Omental fat pad (tissue), 4 donors: ENCODE data around the gene PIEZO1. TPM values are rescaled to one million over a fixed set of nuclear protein-coding genes. Genes with fewer than 3 reads are reported as not detected.

Source experiments
- ATAC-seq: fragments of 150-250 bp; one replicate; pipeline ENCODE4 v1.9.1; 2016; ENCODE audit warnings: mild to moderate bottlenecking, moderate library complexity; ENCODE audit not compliant: low FRiP score
- DNase-seq: peaks from one replicate; pipeline ENCODE4 v3.0.0-alpha.2; 2019; ENCODE audit warnings: low spot score
- total RNA-seq, 4 donors: library from RNA; depleted of rRNA; stranded (reverse); fragments of >200 nt; gene quantifications; one replicate each; pipeline ENCODE4 v1.1.0, GENCODE V29; 2016
- TF ChIP-seq, protein P1 (sequence below), 3 donors: fragments of 450-650 bp; IDR thresholded peaks; one replicate each; pipeline ENCODE4 v1.5.1; 2016 to 2017; ENCODE audit warnings: antibody characterized with exemption in 3 of 3, mild to moderate bottlenecking in 3 of 3, moderate library complexity in 2 of 3

Gene PIEZO1
- total RNA-seq, 4 donors from 2014 or later = 151 to 315 (median 249) TPM

GRCh38 chr16:88779406-88780141, 5.4 kb downstream of the PIEZO1 start:
- ATAC-seq (no peak), DNase-seq (no peak)
- TF ChIP-seq, protein P1, sequence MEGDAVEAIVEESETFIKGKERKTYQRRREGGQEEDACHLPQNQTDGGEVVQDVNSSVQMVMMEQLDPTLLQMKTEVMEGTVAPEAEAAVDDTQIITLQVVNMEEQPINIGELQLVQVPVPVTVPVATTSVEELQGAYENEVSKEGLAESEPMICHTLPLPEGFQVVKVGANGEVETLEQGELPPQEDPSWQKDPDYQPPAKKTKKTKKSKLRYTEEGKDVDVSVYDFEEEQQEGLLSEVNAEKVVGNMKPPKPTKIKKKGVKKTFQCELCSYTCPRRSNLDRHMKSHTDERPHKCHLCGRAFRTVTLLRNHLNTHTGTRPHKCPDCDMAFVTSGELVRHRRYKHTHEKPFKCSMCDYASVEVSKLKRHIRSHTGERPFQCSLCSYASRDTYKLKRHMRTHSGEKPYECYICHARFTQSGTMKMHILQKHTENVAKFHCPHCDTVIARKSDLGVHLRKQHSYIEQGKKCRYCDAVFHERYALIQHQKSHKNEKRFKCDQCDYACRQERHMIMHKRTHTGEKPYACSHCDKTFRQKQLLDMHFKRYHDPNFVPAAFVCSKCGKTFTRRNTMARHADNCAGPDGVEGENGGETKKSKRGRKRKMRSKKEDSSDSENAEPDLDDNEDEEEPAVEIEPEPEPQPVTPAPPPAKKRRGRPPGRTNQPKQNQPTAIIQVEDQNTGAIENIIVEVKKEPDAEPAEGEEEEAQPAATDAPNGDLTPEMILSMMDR (IDR thresholded peaks at IDR 0.05) = no peak

DNA sequence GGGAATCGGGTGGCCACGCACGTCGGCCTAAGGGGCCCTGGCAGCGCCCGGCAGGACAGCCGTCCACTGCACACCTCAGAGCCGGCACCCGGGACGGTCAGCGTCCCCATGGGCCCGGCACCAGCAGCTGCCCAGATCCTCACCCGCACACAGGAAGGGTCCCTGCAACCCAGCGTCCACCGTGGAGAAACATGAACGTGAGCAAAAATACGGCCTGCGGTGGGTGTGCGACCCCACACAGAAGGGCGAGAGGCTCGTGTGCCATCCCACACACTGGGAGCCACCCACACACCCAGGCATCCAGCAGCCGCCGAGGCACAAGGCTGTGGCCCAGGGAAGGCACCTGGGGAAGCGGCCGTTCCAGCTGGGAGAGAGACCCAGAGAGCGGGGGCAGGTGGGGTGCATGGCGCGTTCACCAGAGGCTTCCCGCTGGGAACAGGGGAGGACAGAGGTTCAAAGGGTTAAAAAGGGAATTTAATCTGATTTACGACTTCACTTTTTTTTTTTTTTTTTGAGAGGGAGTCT, 6.4 kb downstream of the PIEZO1 start:
- no peak for DNase-seq

DNA sequence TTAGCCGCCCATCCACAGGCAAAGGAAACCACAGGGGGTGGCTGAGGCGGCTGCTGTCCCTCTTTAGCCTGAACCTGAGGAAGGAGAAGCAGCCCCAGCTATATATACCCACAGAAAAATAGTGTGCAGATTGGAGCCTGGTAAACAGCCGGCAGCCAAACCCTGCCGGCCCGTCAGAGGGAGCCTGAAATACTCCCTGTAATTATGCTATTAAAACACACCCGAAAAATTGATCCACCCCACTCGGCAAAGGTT, 6.8 kb downstream of the PIEZO1 start:
- TF ChIP-seq, protein P1 (IDR thresholded peaks at IDR 0.05) = no peak
- no peak for DNase-seq
- no peak for ATAC-seq

More for the DNA sequence above, 6.4 kb downstream of the PIEZO1 start:
- ATAC-seq = no peak
- TF ChIP-seq, protein P1 (IDR thresholded peaks at IDR 0.05) = no peak

- DNase-seq (no peak), ATAC-seq (no peak)
- TF ChIP-seq, protein P1 (IDR thresholded peaks at IDR 0.05) = no peak
Measured at GRCh38 chr16:88777471-88778270, 7.3 kb downstream of the PIEZO1 start.

GRCh38 chr16:88775825-88776224, 9.2 kb downstream of the PIEZO1 start:
- TF ChIP-seq, protein P1 (IDR thresholded peaks at IDR 0.05) = no peak
- ATAC-seq (no peak), DNase-seq (no peak)

DNA sequence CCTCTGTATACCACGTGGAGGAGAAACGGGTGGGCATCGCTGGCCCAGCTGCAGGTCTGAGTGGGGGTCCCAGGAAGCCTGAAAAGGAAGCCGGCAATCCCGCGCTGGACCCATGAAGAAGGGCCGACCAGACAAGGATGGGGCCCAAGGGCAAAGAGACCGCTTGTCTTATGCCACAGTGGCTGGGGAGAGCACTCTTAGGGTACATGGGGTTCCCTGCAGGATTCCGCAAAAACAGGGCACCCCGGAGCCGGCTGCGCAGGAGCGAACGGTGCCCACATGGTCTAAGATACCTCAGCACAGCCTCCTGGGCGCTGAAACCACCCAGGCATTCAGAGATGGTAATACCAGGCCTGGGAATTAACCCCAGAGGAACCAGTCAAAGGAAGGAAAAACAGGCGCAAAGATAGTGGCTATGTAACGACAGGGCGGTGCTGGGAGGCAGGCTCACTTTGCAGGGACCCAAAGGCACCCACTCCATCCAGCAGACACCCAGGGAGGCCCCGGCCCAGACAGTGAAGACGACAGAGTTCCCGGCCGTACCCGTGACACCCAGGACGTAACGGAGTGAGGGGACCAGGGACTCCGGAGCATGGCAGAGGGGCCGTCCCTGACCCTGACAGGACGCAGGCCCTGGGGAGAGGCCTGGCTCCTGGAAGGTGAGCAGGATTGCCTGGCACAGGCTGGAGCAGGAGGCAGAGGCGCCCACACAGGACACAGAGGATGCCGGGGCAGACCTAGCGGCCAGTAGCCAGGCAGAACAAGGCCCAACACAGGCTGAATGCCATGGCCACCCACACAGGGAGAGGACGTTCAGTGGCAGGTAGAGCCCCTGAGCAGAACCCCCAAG, 10.3 kb downstream of the PIEZO1 start:
- DNase-seq = no peak
- TF ChIP-seq, protein P1 (IDR thresholded peaks at IDR 0.05) = no peak
- no peak for ATAC-seq
